Measurements from ENCODE around the gene CDK7. TPM values are rescaled to one million over a fixed set of nuclear protein-coding genes. Genes with fewer than 3 reads are reported as not detected.

CDK7 gene
- total and polyA plus RNA-seq, 9 of the 15 experiments (the other 6 are each of a cell fraction or from before 2014, with no cell fraction given), result 41.7 to 143 (median 65.3) TPM

- no peak for TF ChIP-seq CHD7 (IDR thresholded peaks at IDR 0.05; ENCODE audit: low read depth, low read length)
- no peak for TF ChIP-seq SMAD1 (IDR thresholded peaks at IDR 0.05; ENCODE audit: low read depth, low read length, partially characterized antibody)
- no peak for TF ChIP-seq MTA3 (IDR thresholded peaks at IDR 0.05; ENCODE audit: borderline replicate concordance)
- TF ChIP-seq FOSL1 (tag; conservative IDR thresholded peaks at IDR 0.05), result peak; percentile 86
- TF ChIP-seq CEBPG (CRISPR knock-in tag; IDR thresholded peaks at IDR 0.05), result no peak
- peak in 1 of 2 experiments; percentile 48; a peak in 1 of 4 replicates for TF ChIP-seq CEBPG (tag; conservative IDR thresholded peaks at IDR 0.05 in 1 of 2, IDR thresholded peaks at IDR 0.05 in 1 of 2)
- no peak for TF ChIP-seq BRF1 (IDR thresholded peaks at IDR 0.05; ENCODE audit: borderline replicate concordance, extremely low read depth, insufficient read length)
- TF ChIP-seq SAFB (IDR thresholded peaks at IDR 0.05; ENCODE audit: borderline replicate concordance, low read depth, low read length), result no peak
- peak in 1 of 2 experiments; percentile 23; a peak in 1 of 4 replicates for TF ChIP-seq HDAC1 (IDR thresholded peaks at IDR 0.05)
- peak; percentile 35; the same call in 1 of the 2 replicates for TF ChIP-seq ARID1B (IDR thresholded peaks at IDR 0.05)
- TF ChIP-seq E2F1 (CRISPR knock-in tag; IDR thresholded peaks at IDR 0.05), result no peak
- TF ChIP-seq NUFIP1 (IDR thresholded peaks at IDR 0.05; ENCODE audit: partially characterized antibody), result no peak
- TF ChIP-seq LARP7 (IDR thresholded peaks at IDR 0.05), result no peak
- no peak for TF ChIP-seq TRIM28 (IDR thresholded peaks at IDR 0.05)
- peak; percentile 23; the same call in 1 of the 2 replicates for TF ChIP-seq CBFA2T3 (IDR thresholded peaks at IDR 0.05)
- TF ChIP-seq ASH1L (IDR thresholded peaks at IDR 0.05; ENCODE audit: borderline replicate concordance, low read depth, partially characterized antibody), result no peak
- no peak for TF ChIP-seq FUS (optimal IDR thresholded peaks at IDR 0.05; ENCODE audit: low read depth, low read length)
Measured at GRCh38 chr5:69206528-69207190, 28.0 kb upstream of the CDK7 start (continued).

All from K562 (cell line).